ENCODE results near the gene FIGN.

- TF ChIP-seq CTCF (IDR thresholded peaks at IDR 0.05), result no peak
- TF ChIP-seq EZH2phosphoT487 (IDR thresholded peaks at IDR 0.05), result no peak
Measured at GRCh38 chr2:163591461-163591860, 144.3 kb downstream of the FIGN start.

Data from neural progenitor cell (in vitro differentiated cells).